Ascending aorta (tissue), 2 donors: ENCODE data around the gene RNF114. TPM values are rescaled to one million over a fixed set of nuclear protein-coding genes. Genes with fewer than 3 reads are reported as not detected.
"Not testable (repeated sequence)": the region's sequence is repeated elsewhere in the genome, so short reads cannot be mapped to it uniquely, and the experiment has no call there.

Experiments
- DNase-seq, 2 donors: peaks; one replicate each; pipeline ENCODE4 v3.0.0-alpha.2; 2019; ENCODE audit warnings: low spot score in 2 of 2
- H3K27ac ChIP-seq, 2 donors: fragments of 200-600 bp; sonication (generic); one replicate each; pipeline ENCODE4 v1.5.1; 2016 to 2017; ENCODE audit warnings: mild to moderate bottlenecking in 1 of 2
- H3K27me3 ChIP-seq: fragments of 200-600 bp; sonication (generic); one replicate; pipeline ENCODE4 v1.5.1; 2017
- H3K36me3 ChIP-seq, 2 donors: fragments of 200-600 bp; sonication (generic); one replicate each; pipeline ENCODE4 v1.5.1; 2016
- H3K4me1 ChIP-seq, 2 donors: fragments of 200-600 bp; sonication (generic); one replicate each; pipeline ENCODE4 v1.5.1; 2016 to 2017; ENCODE audit warnings: mild to moderate bottlenecking in 1 of 2
- H3K4me3 ChIP-seq, 2 donors: fragments of 200-600 bp; sonication (generic); one replicate each; pipeline ENCODE4 v1.5.1; 2016 to 2017; ENCODE audit warnings: mild to moderate bottlenecking in 1 of 2
- H3K9me3 ChIP-seq, 2 donors: fragments of 200-600 bp; sonication (generic); one replicate each; pipeline ENCODE4 v1.5.1; 2016
- intact Hi-C: fragments of 100-400 bp; cut with DNase I; formaldehyde crosslinking; loops from one replicate; pipeline ENCODE4 v1.15.1; 2023
- total RNA-seq: library from RNA; depleted of rRNA; stranded (reverse); fragments of >200 nt; gene quantifications from one replicate; pipeline ENCODE4 v1.1.0, GENCODE V29; 2016
- TF ChIP-seq, protein P1 (sequence below), 3 experiments: fragments of 200-600 bp in 2 of 3; fragments of 450-650 bp in 1 of 3; sonication (generic) in 2 of 3; IDR thresholded peaks; one replicate each; pipeline ENCODE4 v1.5.1; 2016 to 2019; ENCODE audit warnings: antibody characterized with exemption in 3 of 3, mild to moderate bottlenecking in 1 of 3, moderate library complexity in 1 of 3

Gene RNF114
- total RNA-seq, 1 donor from 2014 or later: 77.0 TPM

DNA sequence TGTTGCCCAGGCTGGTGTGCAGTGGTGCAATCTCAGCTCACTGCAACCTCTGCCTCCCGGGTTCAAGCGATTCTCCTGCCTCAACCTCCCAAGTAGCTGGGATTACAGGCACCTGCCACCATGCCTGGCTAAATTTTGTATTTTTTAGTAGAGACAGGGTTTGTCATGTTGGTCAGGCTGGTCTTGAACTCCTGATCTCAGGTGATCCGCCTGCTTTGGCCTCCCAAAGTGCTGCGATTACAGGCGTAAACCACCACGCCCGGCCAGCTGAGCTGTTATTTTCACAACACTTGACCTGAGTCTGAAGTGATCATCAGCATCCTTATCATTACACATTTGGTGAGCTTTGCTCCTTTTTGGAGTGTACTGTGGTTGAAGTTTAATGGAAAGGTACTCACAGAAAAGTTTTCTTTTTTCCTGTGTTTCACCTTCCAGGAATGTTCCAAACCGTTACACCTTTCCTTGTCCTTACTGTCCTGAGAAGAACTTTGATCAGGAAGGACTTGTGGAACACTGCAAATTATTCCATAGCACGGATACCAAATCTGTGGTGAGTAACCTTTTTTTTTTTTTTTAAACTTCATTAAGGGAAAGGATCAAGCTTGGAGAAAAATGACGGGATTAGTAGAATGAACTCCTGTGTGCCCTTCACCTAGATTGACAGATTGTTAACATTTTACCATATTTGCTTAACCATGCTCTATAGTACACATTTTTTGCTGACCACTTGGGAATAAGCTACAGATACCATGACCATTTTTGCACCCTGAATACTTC lies 9.7 kb downstream of the RNF114 start:
- no peaks in the 10 kb centered on the region for H3K9me3 ChIP-seq
- no peaks in the 10 kb centered on the region for H3K27me3 ChIP-seq
- TF ChIP-seq, protein P1, sequence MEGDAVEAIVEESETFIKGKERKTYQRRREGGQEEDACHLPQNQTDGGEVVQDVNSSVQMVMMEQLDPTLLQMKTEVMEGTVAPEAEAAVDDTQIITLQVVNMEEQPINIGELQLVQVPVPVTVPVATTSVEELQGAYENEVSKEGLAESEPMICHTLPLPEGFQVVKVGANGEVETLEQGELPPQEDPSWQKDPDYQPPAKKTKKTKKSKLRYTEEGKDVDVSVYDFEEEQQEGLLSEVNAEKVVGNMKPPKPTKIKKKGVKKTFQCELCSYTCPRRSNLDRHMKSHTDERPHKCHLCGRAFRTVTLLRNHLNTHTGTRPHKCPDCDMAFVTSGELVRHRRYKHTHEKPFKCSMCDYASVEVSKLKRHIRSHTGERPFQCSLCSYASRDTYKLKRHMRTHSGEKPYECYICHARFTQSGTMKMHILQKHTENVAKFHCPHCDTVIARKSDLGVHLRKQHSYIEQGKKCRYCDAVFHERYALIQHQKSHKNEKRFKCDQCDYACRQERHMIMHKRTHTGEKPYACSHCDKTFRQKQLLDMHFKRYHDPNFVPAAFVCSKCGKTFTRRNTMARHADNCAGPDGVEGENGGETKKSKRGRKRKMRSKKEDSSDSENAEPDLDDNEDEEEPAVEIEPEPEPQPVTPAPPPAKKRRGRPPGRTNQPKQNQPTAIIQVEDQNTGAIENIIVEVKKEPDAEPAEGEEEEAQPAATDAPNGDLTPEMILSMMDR (IDR thresholded peaks at IDR 0.05): no peak
- H3K4me3 ChIP-seq: no peak overlapping the region
- intact Hi-C loops: no loop called here
- H3K27ac ChIP-seq: no peak overlapping the region
- peaks cover 62 to 84% of the 10 kb centered on the region in 2 donors for H3K36me3 ChIP-seq
- no peaks in the 10 kb centered on the region for H3K4me1 ChIP-seq
- DNase-seq: no peak

DNA sequence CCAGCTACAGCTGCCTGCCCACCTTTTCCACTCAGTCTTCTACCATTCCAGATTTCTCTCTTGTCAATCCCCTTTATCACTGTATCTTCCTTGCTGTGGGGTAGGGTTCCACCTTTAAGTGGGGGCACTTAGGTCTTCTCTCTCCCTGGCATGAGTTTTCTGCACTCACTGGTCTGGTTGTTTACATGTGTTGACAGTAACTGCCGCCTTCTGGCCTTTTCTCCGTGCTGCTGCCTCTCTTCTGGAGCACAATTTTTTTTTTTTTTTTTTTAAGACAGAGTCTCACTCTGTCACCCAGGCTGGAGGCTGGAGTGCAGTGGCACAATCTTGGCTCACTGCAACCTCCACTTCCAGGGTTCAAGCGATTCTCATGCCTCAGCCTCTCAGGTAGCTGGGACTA lies 12.0 kb downstream of the RNF114 start:
- intact Hi-C loops: no loop called here
- no peak overlapping the region for H3K27ac ChIP-seq
- peaks cover 76 to 83% of the 10 kb centered on the region in 2 donors for H3K36me3 ChIP-seq
- H3K4me3 ChIP-seq: no peak overlapping the region
- no peaks in the 10 kb centered on the region for H3K9me3 ChIP-seq
- no peaks in the 10 kb centered on the region for H3K4me1 ChIP-seq
- TF ChIP-seq, protein P1 (IDR thresholded peaks at IDR 0.05): no peak
- no peaks in the 10 kb centered on the region for H3K27me3 ChIP-seq
- DNase-seq: no peak

- Histone ChIP-seq H3K4me3 (no peak overlapping the region), H3K9me3 (no peaks in the 10 kb centered on the region), H3K27me3 (no peaks in the 10 kb centered on the region), H3K4me1 (no peaks in the 10 kb centered on the region), H3K27ac (no peak overlapping the region), H3K36me3 (peaks cover 82 to 87% of the 10 kb centered on the region in 2 donors)
- TF ChIP-seq, protein P1 (IDR thresholded peaks at IDR 0.05): no peak
- intact Hi-C loops: no loop called here
- no peak for DNase-seq
These were observed 12.8 kb downstream of the RNF114 start for GRCh38 chr20:49948809-49949507.

DNA sequence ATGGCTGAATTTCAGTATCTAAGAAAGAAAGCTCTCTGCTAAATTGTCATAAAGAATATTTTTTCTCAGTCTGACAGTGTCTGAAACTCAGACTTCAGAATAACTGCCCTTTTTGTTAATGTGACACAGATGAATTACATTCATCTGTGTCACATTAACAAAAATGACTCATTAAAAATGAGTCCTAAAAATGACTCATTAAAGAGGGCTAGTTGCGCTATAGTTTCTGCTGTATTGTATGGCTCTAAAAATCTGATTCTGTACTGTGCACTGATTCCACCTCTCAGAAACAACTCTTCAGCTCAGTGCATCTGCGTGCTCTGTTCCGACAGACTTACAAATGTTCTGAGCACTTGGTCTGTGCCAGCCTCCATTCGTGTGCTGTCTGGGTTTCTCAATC lies 15.0 kb downstream of the RNF114 start:
- no peak overlapping the region for H3K4me3 ChIP-seq
- H3K27ac ChIP-seq: no peak overlapping the region
- intact Hi-C loops: no loop called here
- no peaks in the 10 kb centered on the region for H3K27me3 ChIP-seq
- no peak for DNase-seq
- H3K9me3 ChIP-seq: no peaks in the 10 kb centered on the region
- TF ChIP-seq, protein P1 (IDR thresholded peaks at IDR 0.05): no peak
- peaks cover 81 to 90% of the 10 kb centered on the region in 2 donors for H3K36me3 ChIP-seq
- H3K4me1 ChIP-seq: no peaks in the 10 kb centered on the region

DNA sequence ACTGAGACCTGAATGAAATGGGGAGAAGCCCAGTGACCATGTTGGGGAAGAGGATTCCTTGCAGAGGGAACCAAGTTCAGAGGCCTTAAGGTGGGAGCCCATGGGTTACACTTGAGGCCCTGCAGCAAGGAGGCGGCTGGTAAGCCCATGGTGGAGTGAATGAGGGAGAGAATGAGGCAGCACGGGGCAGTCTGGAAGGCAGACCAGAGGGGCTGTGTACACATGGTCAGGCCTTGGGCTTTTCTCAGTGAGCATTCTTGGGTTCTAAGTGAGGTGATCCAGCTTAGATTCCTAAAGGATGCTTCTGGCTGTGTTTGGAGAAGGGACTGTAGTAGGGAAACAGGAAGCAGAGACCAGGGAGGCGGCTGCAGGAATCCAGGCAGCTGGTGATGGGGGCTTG lies 19.0 kb downstream of the RNF114 start:
- intact Hi-C loops: no loop called here
- peaks cover 64 to 74% of the 10 kb centered on the region in 2 donors for H3K36me3 ChIP-seq
- no peaks in the 10 kb centered on the region for H3K4me1 ChIP-seq
- TF ChIP-seq, protein P1 (IDR thresholded peaks at IDR 0.05): no peak
- H3K4me3 ChIP-seq: no peak overlapping the region
- no peaks in the 10 kb centered on the region for H3K9me3 ChIP-seq
- DNase-seq: no peak
- no peaks in the 10 kb centered on the region for H3K27me3 ChIP-seq
- no peak overlapping the region for H3K27ac ChIP-seq

- H3K4me3 ChIP-seq, H3K4me1 ChIP-seq, DNase-seq, H3K27me3 ChIP-seq, intact Hi-C loops, H3K27ac ChIP-seq, H3K9me3 ChIP-seq: not testable (repeated sequence)
- H3K36me3 ChIP-seq: peaks cover 57 to 68% of the 10 kb centered on the region in 2 donors
These were observed 19.7 kb downstream of the RNF114 start for GRCh38 chr20:49955830-49956396.
